Hematopoietic multipotent progenitor cell treated with erythropoietin and hydrocortisone succinate and interleukin-3 and kit ligand, for 17 days (in vitro differentiated cells): Measurements from ENCODE around the gene RAP1GAP.

Source experiments
- DNase-seq: peaks from one replicate; pipeline ENCODE4 v3.0.0-alpha.2; 2015; ENCODE audit warnings: low spot score

The RAP1GAP gene

GRCh38 chr1:21608798-21609197 is 60.4 kb downstream of the RAP1GAP start:
- DNase-seq = no peak

- peak; percentile 88 for DNase-seq
Measured at GRCh38 chr1:21607549-21608529, 61.3 kb downstream of the RAP1GAP start.

- no peak for DNase-seq
Measured at GRCh38 chr1:21605964-21606705, 63.0 kb downstream of the RAP1GAP start.

- no peak for DNase-seq
Measured at GRCh38 chr1:21605012-21605715, 64.0 kb downstream of the RAP1GAP start.

- no peak for DNase-seq
Measured at GRCh38 chr1:21604208-21604957, 64.8 kb downstream of the RAP1GAP start.

- no peak for DNase-seq
Measured at GRCh38 chr1:21603177-21604138, 65.7 kb downstream of the RAP1GAP start.

- DNase-seq = no peak
Measured at GRCh38 chr1:21601278-21602048, 67.7 kb downstream of the RAP1GAP start.

- DNase-seq = no peak
Measured at GRCh38 chr1:21599402-21599801, 69.8 kb downstream of the RAP1GAP start.

GRCh38 chr1:21598904-21599303 is 70.3 kb downstream of the RAP1GAP start:
- DNase-seq = no peak

- DNase-seq = no peak
Measured at GRCh38 chr1:21598417-21598816, 70.7 kb downstream of the RAP1GAP start.

GRCh38 chr1:21597753-21598152 is 71.4 kb downstream of the RAP1GAP start:
- DNase-seq = no peak

GRCh38 chr1:21596628-21597027 is 72.5 kb downstream of the RAP1GAP start:
- no peak for DNase-seq

- DNase-seq = no peak
Measured at GRCh38 chr1:21596174-21596573, 73.0 kb downstream of the RAP1GAP start.

GRCh38 chr1:21594935-21595897 is 73.9 kb downstream of the RAP1GAP start:
- DNase-seq = peak; percentile 64

GRCh38 chr1:21594501-21594900 is 74.7 kb downstream of the RAP1GAP start:
- DNase-seq = no peak

GRCh38 chr1:21593231-21593630 is 75.9 kb downstream of the RAP1GAP start:
- DNase-seq = no peak

- DNase-seq = no peak
Measured at GRCh38 chr1:21592086-21592865, 76.9 kb downstream of the RAP1GAP start.

GRCh38 chr1:21590934-21591333 is 78.2 kb downstream of the RAP1GAP start:
- DNase-seq = no peak
